Measurements from ENCODE around the gene KDM4C.
A peak's percentile ranks its signal among the peaks of the same experiment; 100 is the strongest.
"Not testable (repeated sequence)": the region's sequence is repeated elsewhere in the genome, so short reads cannot be mapped to it uniquely, and the experiment has no call there.

The KDM4C gene

GRCh38 chr9:6757456-6758247 lies at the start of gene KDM4C:
TSS of gene KDM4C (plus strand) at chr9:6757973. CDS start at chr9:6792989, 35,016 bp downstream.
- DNase-seq (ENCODE audit: low read depth): peak; percentile 98
- peak within 1 kb of the TSS; percentile 80 for H3K4me3 ChIP-seq (ENCODE audit: low read depth, low read length)
- no peak for TF ChIP-seq CTCF (IDR thresholded peaks at IDR 0.05; ENCODE audit: insufficient read depth, low read depth, low read length, missing control alignments)

- no peak overlapping the region for H3K4me3 ChIP-seq (ENCODE audit: low read depth, low read length)
- DNase-seq (ENCODE audit: low read depth): no peak
- TF ChIP-seq CTCF (IDR thresholded peaks at IDR 0.05; ENCODE audit: insufficient read depth, low read depth, low read length, missing control alignments): no peak
These were observed 49.0 kb upstream of the KDM4C start for GRCh38 chr9:6708732-6709131.

GRCh38 chr9:6711403-6711802 lies 46.4 kb upstream of the KDM4C start:
- no peak for DNase-seq (ENCODE audit: low read depth)
- no peak for TF ChIP-seq CTCF (IDR thresholded peaks at IDR 0.05; ENCODE audit: insufficient read depth, low read depth, low read length, missing control alignments)
- no peak overlapping the region for H3K4me3 ChIP-seq (ENCODE audit: low read depth, low read length)

GRCh38 chr9:6712041-6712440 lies 45.7 kb upstream of the KDM4C start:
- no peak for DNase-seq (ENCODE audit: low read depth)
- TF ChIP-seq CTCF (IDR thresholded peaks at IDR 0.05; ENCODE audit: insufficient read depth, low read depth, low read length, missing control alignments): no peak
- no peak overlapping the region for H3K4me3 ChIP-seq (ENCODE audit: low read depth, low read length)

- no peak for DNase-seq (ENCODE audit: low read depth)
- no peak for TF ChIP-seq CTCF (IDR thresholded peaks at IDR 0.05; ENCODE audit: insufficient read depth, low read depth, low read length, missing control alignments)
- no peak overlapping the region for H3K4me3 ChIP-seq (ENCODE audit: low read depth, low read length)
These were observed 43.6 kb upstream of the KDM4C start for GRCh38 chr9:6714176-6714575.

GRCh38 chr9:6715153-6715754 lies 42.5 kb upstream of the KDM4C start:
- H3K4me3 ChIP-seq (ENCODE audit: low read depth, low read length): peak overlapping the region; percentile 80
- DNase-seq (ENCODE audit: low read depth): not testable (repeated sequence)

- H3K4me3 ChIP-seq (ENCODE audit: low read depth, low read length): peak overlapping the region; percentile 80
- peak; percentile 89 for DNase-seq (ENCODE audit: low read depth)
- no peak for TF ChIP-seq CTCF (IDR thresholded peaks at IDR 0.05; ENCODE audit: insufficient read depth, low read depth, low read length, missing control alignments)
These were observed 41.8 kb upstream of the KDM4C start for GRCh38 chr9:6715755-6716643.
